ENCODE data around the gene ZBTB48.

DNA sequence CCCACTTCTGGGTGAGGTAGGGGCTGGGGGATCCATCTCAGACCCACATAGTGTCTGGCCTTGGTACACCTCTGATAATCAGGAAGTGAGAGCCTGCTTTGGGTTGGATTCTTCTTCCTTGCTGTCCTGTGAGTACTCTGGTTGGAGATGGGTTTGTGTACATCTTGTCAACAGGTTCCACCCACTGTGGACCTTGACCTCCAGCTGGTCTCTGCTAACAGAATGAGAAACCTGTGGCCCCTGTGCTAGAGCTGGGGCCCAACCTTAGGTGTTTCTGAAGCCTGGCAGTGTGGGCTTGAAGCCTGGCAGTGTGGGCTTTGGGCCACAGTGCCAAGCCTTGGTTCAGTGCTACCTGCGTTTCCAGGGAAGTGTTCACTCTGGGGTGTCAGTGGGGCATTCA is 2.6 kb downstream of the ZBTB48 start:
- TF ChIP-seq, protein P1, sequence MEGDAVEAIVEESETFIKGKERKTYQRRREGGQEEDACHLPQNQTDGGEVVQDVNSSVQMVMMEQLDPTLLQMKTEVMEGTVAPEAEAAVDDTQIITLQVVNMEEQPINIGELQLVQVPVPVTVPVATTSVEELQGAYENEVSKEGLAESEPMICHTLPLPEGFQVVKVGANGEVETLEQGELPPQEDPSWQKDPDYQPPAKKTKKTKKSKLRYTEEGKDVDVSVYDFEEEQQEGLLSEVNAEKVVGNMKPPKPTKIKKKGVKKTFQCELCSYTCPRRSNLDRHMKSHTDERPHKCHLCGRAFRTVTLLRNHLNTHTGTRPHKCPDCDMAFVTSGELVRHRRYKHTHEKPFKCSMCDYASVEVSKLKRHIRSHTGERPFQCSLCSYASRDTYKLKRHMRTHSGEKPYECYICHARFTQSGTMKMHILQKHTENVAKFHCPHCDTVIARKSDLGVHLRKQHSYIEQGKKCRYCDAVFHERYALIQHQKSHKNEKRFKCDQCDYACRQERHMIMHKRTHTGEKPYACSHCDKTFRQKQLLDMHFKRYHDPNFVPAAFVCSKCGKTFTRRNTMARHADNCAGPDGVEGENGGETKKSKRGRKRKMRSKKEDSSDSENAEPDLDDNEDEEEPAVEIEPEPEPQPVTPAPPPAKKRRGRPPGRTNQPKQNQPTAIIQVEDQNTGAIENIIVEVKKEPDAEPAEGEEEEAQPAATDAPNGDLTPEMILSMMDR (conservative IDR thresholded peaks at IDR 0.05; ENCODE audit: low read depth, low read length), result no peak
- no peak for TF ChIP-seq EZH2 (IDR thresholded peaks at IDR 0.05; ENCODE audit: borderline replicate concordance, low read depth, low read length, poor library complexity, severe bottlenecking)

Measured in A673 (cell line).